HG03442 (cell line): ENCODE measurements around the gene VCX2.
"Not testable (repeated sequence)": the region's sequence is repeated elsewhere in the genome, so short reads cannot be mapped to it uniquely, and the experiment has no call there.

Experiments
- ATAC-seq: cut with Tn5 transposase; IDR thresholded peaks from one replicate; pipeline ENCODE4 v1.9.1; 2021; ENCODE audit warnings: mild to moderate bottlenecking, moderate library complexity; ENCODE audit not compliant: unreplicated experiment

VCX2 gene

DNA sequence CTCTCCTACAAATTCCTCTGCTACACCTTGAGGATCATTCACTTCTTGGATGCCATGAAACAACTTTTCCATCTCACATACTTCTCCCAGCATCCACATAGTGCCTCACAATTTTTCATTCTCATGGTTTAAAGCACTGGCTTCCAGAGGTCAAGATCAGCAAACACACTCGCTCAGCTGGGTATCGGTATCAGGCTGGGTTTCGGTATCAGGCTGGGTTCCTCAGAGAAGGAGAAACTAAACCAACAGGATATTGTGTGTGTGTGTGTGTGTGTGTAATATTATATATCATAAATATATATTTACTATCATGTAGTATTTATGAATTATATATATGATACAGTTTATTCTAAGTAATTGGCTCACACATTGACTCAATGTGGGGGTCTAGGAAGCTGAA lies at the start of gene VCX2:
TSS of gene VCX2 (minus strand) at position 99 of the 400 bp plus-strand sequence. CDS start 624 bp downstream, outside the sequence.
- ATAC-seq: not testable (repeated sequence)

DNA sequence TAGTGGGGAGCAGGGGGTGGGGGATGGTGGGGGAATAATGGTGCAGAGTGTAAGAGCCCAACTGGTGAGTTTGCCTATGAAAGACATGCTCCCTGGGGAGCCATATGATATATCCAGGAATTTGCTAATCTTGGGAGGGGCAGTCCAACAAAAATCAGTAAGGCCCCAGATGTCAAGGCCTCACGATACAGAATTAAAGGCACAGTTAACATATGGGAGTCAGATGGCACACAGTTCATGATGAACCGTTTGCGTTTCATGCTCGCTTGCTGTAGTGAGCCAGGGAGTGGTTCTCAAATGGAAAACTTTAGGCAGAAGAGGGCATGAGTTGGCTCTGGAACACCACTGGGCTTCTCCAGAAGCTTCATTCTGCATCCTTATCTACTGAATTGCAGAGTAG lies 33.9 kb upstream of the VCX2 start:
- no peak for ATAC-seq

DNA sequence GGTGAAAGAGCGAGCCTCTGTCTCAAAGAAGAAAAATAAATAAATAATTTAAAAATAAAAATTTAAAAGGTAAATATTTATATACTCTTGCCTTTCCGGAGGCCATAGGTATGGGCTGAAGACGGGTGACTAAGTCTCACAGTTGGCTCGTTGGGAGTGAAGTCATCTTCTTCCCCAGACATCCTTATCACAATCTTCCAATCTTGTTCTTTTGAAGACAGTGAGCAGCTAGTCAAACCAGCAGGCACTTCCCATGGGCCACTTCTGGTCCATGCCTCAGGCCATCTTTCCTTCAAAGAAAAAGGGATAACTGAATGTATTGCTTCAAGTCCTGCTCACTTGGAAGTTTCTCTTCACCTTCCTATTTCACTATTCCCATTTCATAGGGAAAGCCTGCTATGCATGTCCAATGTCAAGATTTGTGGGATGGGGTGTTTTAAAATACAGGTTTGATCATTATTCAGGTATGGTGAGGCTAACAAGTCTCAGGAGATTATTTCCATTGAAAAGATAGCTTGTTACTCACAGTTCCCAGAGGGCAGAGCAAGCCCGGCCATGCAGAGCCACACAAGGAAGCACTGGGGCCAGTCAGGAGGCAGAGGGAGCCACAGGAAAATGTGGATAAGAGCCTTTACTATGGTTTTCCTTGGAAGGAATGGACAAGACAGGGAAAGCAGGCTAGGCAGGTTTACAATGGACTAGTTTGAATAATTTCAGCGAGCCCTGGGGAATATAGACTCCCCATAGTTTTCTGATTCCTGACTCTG lies 33.3 kb upstream of the VCX2 start:
- ATAC-seq: no peak

DNA sequence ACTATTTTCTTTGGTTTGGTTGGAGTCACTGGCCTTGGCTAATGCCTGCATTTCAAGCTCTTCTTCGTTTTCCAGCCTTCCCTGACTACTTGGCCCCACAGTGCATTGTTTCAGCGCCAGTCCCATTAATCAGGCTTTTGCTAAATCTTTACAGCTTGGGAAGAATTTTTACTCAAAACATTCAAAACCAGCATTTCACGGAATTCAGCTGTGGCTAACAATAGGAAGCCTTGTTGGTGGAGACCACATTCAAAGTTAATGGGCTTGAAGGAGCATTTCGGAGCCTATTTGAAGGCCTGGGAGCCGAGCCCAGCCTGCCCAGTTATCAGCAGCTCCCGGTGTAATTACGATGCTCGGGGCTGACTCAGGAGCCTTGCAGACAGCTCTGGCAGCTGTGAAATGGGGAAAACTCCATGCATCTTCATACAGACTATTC lies 30.8 kb upstream of the VCX2 start:
- no peak for ATAC-seq

DNA sequence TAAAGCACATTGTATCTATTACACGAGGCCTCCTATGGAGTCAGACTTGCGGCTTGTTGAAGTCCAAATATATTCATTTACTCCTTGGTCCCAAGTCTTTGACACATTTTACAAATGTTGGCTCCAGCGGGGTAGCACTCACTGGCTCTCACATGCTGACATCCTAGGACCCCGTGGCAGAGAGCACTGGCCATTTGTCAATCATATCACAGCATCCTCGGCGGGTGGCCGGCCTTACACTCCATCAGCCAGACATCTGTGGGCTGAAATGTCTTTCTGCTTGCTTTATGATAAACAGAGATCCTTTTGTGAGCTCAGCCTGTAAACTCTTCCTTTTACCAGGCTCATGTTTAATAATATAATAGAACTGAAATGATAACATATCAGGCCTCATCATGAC lies 25.7 kb upstream of the VCX2 start:
- no peak for ATAC-seq

DNA sequence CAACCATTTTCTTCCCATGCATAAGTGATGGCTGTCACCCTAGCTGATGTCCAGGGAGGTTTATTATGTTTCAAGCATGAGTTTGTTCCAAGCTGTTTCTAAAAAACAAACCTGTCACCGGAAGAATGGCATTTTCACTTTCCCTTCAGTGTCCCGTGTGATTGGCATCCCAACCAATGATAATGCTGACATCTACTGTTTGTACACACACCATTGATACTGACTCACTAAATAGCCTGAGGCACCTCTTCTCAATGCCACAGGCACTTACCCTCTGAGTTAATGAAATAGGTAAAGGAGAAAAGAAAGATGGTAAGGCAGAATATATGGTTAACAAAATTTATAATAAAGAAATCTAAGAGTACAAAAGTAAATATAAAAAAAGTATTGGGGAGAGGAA lies 23.1 kb upstream of the VCX2 start:
- ATAC-seq: no peak

DNA sequence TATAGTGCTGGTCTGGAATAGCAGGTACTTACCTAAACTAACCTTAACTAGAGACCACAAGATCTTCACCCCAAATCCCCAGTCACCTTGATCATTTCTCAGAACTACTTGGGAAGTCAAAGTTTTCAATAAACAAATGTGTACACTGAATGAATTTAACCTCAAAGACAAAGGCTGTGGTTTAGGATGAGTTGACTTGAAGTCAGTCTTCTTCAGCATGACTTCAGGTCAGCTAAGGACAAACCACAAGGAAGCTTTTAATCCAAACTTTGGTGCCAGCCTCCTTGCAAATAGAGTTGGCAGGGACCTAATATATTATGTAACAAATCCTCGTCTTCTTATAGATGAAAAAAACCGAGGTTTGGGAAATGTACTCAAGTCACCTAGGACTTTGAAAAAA lies 21.2 kb upstream of the VCX2 start:
- ATAC-seq: no peak

DNA sequence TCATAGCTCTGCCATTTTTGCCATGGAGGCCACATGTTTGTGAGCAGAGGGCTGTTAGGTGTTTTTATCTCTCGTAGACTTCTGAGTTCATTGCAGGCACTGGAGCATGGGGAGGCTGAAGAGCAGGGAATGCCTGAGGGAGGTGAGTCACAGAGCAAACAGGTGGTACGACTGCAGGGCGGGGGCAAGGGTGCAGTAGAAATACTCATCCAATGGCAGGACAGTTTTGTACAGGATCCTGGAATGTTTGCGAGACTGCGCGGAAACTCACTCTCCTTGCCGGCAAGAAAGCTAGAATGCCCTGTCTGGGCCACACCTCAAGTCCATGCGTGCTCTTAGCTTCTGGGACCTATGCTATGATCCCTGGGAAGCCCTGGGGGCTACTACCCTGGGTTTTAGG lies 20.0 kb upstream of the VCX2 start:
- ATAC-seq: no peak

DNA sequence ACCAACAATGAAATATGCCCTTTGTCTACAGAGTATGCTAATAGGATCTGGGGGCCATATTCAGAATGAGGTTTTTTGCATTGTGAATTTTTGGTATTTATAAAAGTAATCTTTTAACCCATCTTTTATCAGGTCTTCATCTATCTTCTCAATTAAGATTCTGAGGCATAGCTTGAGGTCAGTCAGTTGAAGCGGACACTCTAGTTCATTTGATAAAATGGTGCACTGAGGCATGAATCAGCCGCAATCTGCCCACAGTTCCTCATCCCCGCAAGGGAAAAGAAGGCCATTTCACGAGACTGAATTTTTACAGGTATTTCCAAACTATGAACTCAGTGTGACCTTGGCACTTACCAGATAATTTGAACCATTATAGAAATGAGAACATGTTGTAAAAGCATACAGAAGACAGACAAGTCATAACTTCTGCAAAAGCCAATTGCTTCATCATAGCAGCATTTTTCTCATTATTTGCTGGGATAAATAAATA lies 19.3 kb upstream of the VCX2 start:
- no peak for ATAC-seq

DNA sequence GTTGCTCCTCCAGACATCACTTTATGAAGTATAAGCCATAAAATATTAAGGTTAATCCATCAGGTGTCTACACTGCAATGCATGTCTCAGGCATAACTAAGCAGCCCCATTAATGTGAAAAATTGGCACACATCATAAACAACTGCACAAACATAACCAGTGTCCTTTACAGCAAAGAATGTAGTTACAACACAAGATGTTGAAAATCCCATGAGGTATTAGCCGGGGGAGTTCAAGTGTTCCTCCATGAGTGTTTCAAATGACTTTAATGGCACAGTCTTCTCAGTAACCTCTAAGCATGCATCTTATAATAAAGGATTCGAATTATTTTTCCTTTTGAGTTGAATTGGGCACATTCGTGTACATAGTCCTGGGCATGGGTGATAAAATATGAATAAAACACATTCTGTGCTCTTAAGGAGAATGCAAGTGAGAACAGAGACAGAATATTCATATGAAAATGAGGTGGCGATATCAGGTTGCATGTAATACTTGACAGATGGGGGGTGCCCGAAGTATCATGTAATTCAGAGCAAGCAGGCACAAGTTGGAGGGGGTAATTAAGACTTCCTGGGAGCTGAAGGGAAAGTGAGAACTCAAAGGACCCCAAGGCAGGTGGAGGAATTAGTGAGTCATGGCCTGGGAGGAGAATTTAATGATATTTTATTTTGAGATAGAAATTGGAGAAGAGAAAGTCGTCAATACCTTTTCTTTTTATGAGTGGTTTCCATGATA lies 18.2 kb upstream of the VCX2 start:
- no peak for ATAC-seq

DNA sequence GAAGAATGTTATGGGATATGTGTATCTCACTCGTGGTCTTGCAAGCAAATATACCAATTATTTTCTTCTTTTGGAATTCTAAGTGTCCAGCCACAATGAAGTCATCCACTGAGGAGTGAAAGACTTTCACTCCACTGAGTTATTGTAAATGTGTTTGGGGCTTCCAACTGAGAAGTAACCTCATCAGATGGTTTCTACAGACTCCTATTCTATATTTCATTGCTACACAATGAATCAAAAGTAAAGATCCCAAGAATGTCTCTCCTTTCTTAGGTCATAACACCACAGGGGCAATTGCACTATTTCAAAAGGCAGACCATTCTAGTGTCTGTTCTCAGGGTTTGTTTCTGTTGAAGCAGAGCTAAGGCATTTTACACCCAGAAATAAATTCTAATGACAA lies 12.3 kb upstream of the VCX2 start:
- no peak for ATAC-seq

DNA sequence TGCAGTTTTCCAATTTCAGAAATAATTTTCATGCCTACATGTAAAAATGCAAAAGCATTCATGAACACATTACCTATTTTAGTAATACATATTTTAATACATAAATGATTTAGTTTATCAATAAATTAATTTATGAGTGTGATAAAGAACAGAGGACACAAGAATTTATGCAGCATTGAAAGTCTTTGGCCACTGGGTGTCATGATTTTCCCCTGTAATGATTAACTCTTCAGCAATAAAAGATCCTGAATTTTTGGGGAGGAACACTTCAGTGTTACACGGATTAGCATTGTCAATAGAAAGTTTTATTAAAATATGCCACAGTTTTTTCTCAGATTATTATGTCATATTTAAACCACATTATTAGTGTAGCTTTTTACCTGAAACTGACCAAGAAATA lies 8.6 kb upstream of the VCX2 start:
- no peak for ATAC-seq

DNA sequence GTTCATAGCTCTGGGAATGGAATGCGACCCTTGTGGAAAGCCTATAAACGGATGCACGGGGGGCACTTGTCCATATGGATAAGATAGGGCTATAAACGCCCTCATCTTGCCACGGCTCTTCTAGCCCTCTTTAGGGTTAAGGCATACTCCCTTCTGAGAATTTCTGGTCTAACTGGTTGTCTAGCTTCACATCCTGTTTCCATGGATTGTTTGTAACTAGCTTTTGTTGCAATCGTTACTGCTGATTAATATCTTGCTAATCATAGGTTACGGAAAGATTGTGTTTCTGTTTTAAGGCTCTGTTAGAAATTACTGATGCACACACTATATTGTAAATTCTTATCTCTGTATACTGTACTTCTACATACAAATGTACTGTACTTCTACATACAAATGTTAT lies 17.1 kb downstream of the VCX2 start:
- ATAC-seq: not testable (repeated sequence)

DNA sequence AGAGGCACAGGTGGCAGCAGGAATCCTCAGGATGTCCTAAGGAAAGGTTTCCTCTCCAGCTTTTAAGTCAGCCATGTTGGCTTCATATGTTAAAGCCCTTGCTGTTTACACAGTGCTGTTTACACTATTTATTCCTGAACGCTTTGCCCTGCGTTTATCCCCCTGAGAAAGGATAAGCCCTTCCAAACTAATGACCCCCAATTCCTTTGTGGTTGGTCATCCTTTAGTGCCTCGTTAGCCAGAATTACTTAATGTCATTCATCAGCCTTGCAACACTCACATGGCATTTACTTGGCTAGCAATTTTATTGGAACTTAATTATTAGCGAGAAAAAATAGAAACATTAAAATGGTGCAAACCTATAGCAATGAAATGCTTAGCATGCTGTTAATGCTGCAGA lies 23.8 kb downstream of the VCX2 start:
- ATAC-seq: no peak

DNA sequence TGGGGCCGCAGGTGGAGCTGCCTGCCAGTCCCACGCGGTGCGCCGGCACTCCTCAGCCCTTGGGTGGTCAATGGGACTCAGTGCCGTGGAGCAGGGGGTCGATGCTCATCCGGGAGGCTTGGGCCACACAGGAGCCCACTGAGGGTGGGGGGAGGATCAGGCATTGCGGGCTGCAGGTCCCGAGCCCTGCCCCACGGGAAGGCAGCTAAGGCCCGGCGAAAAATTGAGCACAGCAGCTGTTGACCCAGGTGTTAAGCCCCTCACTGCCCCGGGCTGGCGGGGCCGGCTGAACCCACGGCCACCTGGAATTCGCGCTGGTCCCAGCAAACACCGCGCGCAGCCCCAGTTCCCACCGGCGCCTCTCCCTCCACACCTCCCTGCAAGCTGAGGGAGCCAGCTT lies 26.1 kb downstream of the VCX2 start:
- ATAC-seq: no peak

DNA sequence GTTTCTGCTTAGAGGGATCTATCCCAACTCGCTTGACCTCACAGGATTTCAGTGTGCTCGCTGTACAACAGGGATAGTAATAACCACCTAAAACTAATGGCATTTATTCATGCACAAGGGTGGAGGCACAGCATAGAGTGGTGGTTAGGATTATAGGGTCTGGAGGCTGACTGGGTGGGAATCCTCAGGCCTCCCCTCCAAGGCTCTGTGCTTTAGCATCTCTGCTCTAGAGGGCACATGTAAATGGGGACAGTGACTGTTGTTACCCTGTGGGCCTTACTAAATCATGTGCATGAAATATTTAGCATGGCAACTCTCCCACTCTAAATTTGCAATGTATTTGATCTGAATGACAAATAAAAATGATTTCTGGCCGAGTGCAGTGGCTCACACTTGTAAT lies 29.2 kb downstream of the VCX2 start:
- ATAC-seq: no peak

DNA sequence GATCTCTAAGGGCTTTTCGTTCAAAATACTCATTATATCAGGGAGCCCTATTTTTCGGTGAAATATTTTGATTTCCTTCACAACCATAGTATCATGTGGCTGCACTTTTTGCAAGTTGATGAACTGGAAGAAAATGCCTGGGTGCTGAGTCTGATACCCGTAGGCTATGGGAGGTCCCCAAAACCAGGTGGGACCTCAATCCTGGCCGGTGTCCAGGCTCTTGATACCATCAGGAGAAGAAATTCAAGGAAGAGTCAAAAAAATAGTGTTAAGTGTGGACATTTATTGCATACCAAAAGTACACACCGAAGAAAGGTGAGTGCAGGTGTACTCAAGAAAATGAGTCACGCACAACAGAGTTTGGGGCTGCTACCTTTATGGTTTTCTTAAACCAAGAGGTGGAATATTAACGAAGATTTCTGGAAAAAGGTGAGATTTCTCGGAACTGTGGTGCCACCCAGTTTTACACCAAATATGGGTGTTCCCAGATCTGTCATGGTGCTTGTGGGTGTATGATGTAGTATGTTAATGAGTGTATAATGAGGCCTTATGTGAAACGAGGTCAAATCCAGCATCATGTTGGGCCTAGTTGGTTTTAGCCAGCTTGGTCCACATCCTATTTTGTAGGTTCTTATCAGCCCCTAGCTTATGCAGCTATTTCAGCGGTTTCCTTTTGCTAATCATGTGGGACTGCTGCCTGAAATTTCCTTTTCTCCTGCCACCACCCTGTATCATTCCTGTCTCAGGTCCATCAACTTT lies 29.9 kb downstream of the VCX2 start:
- ATAC-seq: no peak

DNA sequence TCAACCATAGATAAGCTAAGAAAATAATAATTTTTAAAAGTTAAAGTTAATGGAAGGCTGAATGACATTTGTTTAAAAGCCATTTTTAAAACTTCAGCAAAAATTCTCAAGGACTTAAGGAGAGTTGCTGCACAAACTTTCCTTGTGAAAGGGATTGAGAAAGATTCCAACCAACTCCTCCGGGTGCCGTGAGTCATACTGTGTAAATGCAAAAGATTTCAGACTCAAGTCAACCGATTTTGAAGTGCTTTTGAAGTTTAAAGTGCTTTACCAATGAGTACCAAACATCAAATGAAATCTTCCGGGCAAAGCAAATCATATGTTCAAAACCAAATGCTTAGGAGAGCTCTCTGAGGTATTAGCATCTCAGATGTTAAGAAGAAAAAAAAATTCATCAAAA lies 31.4 kb downstream of the VCX2 start:
- ATAC-seq: no peak

DNA sequence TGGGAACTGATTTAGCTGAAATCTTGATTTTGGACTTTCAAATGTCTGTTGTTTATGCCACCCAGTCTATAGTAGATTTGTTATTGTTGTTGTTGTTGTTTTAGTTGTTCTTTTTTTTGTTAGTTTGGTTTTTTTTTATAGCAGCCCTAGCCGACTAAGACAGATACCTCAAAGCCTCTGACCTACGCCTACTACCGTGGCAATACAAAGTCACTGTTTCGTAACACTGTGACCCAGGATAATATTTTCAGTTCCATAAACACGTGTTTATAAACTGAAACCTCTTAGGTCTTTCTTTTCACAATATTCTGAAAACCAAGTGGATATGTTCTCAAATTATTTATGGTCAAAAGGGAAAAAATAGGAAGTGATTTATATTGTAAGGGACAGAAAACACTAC lies 32.8 kb downstream of the VCX2 start:
- ATAC-seq: no peak

DNA sequence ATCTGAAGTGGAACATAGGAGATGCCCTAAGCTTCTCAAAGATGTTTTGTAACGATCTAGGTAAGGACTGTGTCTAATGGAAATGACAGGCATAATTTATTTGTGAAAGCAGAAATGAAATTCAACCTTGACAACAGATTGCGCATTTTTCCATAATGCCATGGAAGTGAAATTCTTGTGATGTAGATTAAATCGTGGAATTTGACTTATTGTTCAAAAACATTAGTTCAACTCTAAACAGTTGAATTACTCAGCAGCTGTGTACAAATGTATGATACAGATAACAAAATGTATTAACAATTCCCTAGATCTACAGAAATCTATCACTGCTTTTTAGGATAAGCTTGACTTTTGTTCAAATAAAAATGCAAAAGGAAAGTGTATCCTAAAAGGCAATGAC lies 44.4 kb downstream of the VCX2 start:
- no peak for ATAC-seq

DNA sequence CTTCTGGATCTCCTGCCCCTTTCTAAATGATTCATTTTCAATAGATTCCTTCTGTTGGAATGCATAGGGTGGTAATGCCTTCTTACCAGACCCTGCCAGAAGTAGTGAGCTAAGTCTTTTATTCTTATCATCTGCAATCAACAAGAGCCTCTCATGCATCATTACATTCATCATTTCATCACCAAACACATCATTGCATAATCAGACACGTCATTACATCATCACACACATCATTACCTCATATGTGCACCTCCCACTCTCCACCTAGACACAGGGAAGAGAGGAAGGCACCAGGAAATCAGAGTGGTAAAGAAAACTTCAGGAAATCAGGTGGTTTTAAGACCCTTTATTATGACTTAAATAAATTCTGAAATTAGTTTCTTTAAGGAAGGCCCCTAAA lies 45.0 kb downstream of the VCX2 start:
- ATAC-seq: no peak

DNA sequence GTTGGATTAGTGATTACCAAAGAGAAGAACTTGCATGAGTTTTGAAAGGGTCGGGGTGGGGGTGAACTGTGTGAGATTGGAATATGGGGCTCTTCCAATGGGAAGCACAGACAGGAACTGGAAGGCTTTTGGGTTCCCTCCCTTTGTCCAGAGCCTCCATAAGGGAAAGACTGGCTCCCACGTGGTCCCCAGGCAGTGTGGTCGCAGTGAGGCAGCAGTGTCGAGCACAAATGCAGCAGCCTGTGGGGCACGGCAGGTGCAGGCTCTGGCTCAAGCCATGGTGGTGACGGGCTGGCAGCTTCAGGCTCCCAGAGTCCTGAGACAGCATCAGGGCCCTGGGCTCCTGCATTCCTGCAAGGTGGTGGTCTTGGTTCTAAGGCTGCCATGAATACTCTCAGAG lies 45.5 kb downstream of the VCX2 start:
- no peak for ATAC-seq
